Stimulated activated naive CD4-positive, alpha-beta T cell (primary cell): ENCODE measurements around the gene ATXN1.
"Not testable (repeated sequence)": the region's sequence is repeated elsewhere in the genome, so short reads cannot be mapped to it uniquely, and the experiment has no call there.

Experiments
- DNase-seq, 6 experiments: peaks; one replicate each; lab custom pipeline; 2025; lab: John Stamatoyannopoulos, UW

Gene ATXN1

GRCh38 chr6:16720861-16721260 lies 40.4 kb downstream of the ATXN1 start:
- DNase-seq = no peak

- DNase-seq = no peak
Observed at GRCh38 chr6:16719488-16719887, 41.8 kb downstream of the ATXN1 start.

GRCh38 chr6:16718356-16718755 lies 42.9 kb downstream of the ATXN1 start:
- DNase-seq = no peak

GRCh38 chr6:16717275-16717942 lies 43.9 kb downstream of the ATXN1 start:
- no peak for DNase-seq

GRCh38 chr6:16716321-16716858 lies 44.9 kb downstream of the ATXN1 start:
- no peak for DNase-seq

GRCh38 chr6:16713597-16713996 lies 47.7 kb downstream of the ATXN1 start:
- no peak for DNase-seq

- DNase-seq = no peak
Observed at GRCh38 chr6:16712931-16713484, 48.3 kb downstream of the ATXN1 start.

GRCh38 chr6:16712255-16712930 lies 48.9 kb downstream of the ATXN1 start:
- no peak for DNase-seq

GRCh38 chr6:16711546-16712254 lies 49.6 kb downstream of the ATXN1 start:
- DNase-seq = no peak

- DNase-seq = no peak
Observed at GRCh38 chr6:16706911-16707783, 54.1 kb downstream of the ATXN1 start.

- DNase-seq = not testable (repeated sequence)
Observed at GRCh38 chr6:16706491-16706890, 54.8 kb downstream of the ATXN1 start.

- DNase-seq = no peak
Observed at GRCh38 chr6:16706029-16706428, 55.2 kb downstream of the ATXN1 start.

- no peak for DNase-seq
Observed at GRCh38 chr6:16705081-16705993, 55.9 kb downstream of the ATXN1 start.

- DNase-seq = no peak
Observed at GRCh38 chr6:16704401-16705045, 56.7 kb downstream of the ATXN1 start.

GRCh38 chr6:16702627-16703378 lies 58.5 kb downstream of the ATXN1 start:
- DNase-seq = not testable (repeated sequence)

GRCh38 chr6:16700916-16701234 lies 60.4 kb downstream of the ATXN1 start:
- DNase-seq = no peak

- DNase-seq = peak in 2 of 6 experiments; percentile 12 to 38
Observed at GRCh38 chr6:16700202-16700915, 60.9 kb downstream of the ATXN1 start.

- no peak for DNase-seq
Observed at GRCh38 chr6:16698997-16699868, 62.0 kb downstream of the ATXN1 start.
